PC-3 (cell line): ENCODE measurements around the gene KCNS3.

Experiments used
- EZH2 ChIP-seq: fragments of 300-600 bp; sonication (generic); IDR thresholded peaks from one replicate; pipeline ENCODE4 v1.6.1; 2017; ENCODE audit warnings: antibody characterized with exemption, mild to moderate bottlenecking, low read length; ENCODE audit not compliant: unreplicated experiment
- TF ChIP-seq, protein P1 (sequence below): fragments of 300-600 bp; sonication (generic); conservative IDR thresholded peaks from 2 replicates; pipeline ENCODE4 v1.5.1; 2017; ENCODE audit warnings: antibody characterized with exemption, low read depth, mild to moderate bottlenecking, low read length

GRCh38 chr2:17930773-17931172, 52.3 kb downstream of the KCNS3 start:
- TF ChIP-seq, protein P1, sequence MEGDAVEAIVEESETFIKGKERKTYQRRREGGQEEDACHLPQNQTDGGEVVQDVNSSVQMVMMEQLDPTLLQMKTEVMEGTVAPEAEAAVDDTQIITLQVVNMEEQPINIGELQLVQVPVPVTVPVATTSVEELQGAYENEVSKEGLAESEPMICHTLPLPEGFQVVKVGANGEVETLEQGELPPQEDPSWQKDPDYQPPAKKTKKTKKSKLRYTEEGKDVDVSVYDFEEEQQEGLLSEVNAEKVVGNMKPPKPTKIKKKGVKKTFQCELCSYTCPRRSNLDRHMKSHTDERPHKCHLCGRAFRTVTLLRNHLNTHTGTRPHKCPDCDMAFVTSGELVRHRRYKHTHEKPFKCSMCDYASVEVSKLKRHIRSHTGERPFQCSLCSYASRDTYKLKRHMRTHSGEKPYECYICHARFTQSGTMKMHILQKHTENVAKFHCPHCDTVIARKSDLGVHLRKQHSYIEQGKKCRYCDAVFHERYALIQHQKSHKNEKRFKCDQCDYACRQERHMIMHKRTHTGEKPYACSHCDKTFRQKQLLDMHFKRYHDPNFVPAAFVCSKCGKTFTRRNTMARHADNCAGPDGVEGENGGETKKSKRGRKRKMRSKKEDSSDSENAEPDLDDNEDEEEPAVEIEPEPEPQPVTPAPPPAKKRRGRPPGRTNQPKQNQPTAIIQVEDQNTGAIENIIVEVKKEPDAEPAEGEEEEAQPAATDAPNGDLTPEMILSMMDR, result no peak
- TF ChIP-seq EZH2, result no peak
